ENCODE measurements around the gene TMOD4. TPM values are rescaled to one million over a fixed set of nuclear protein-coding genes. Genes with fewer than 3 reads are reported as not detected.

The TMOD4 gene
- total and polyA plus RNA-seq, 9 of the 15 experiments (the other 6 are each of a cell fraction or from before 2014, with no cell fraction given) = 0.18 to 1.8 (median 1.1) TPM; not detected in 1

DNA sequence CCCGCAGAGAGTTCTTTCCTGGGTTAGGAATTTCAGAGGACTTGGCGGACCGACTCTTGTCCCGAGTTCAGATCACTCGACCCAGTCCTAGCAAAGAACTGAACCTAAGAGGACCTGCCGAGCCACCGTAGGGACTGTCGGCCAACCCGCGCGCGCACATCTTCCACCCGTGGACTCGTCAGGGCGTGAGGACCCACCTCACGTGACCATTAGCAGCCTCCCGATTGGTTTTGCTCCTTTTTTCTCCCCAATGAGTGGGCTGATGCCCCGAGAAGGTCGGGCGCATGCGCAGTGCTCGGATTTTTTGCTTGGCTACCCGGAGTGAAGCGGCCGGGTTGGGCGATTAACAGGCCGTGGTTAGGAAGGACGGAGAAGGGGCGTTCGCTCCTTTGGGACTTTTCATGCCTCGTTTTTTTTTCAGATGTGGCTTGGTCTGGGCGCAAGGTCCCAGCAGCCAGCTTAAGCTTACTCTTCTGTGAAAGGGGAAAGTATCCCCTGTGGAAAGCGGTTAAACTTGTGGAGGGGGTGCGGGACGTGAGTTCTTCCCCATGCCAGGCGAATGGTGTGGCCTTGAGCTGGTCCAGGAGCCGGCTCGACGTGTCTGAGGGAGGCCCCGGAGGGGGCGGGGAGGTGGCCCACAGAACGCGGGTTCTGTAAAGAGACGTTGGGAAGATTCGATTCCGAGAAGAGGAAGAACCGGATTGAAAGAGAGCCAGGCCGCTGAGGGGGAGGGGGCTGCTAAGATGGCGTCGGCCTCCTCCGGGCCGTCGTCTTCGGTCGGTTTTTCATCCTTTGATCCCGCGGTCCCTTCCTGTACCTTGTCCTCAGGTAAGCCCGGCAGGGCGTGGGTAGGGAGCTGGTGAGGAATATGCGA is 22.7 kb upstream of the TMOD4 start, which contains the start of gene PIP5K1A (continued):
- TF ChIP-seq, protein P1, sequence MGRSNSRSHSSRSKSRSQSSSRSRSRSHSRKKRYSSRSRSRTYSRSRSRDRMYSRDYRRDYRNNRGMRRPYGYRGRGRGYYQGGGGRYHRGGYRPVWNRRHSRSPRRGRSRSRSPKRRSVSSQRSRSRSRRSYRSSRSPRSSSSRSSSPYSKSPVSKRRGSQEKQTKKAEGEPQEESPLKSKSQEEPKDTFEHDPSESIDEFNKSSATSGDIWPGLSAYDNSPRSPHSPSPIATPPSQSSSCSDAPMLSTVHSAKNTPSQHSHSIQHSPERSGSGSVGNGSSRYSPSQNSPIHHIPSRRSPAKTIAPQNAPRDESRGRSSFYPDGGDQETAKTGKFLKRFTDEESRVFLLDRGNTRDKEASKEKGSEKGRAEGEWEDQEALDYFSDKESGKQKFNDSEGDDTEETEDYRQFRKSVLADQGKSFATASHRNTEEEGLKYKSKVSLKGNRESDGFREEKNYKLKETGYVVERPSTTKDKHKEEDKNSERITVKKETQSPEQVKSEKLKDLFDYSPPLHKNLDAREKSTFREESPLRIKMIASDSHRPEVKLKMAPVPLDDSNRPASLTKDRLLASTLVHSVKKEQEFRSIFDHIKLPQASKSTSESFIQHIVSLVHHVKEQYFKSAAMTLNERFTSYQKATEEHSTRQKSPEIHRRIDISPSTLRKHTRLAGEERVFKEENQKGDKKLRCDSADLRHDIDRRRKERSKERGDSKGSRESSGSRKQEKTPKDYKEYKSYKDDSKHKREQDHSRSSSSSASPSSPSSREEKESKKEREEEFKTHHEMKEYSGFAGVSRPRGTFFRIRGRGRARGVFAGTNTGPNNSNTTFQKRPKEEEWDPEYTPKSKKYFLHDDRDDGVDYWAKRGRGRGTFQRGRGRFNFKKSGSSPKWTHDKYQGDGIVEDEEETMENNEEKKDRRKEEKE (IDR thresholded peaks at IDR 0.05; ENCODE audit: borderline replicate concordance in 1 of 2, control insufficient read depth in 1 of 2, low read depth in 2 of 2, low read length in 1 of 2) = no peak
- TF ChIP-seq PML (IDR thresholded peaks at IDR 0.05; ENCODE audit: low read length) (peak; percentile 15; the same call in 1 of the 2 replicates), TAF7 (tag; IDR thresholded peaks at IDR 0.05) (0 out of 2 replicates have a peak, but pooled peaks have one; percentile 33), BHLHE40 (IDR thresholded peaks at IDR 0.05; ENCODE audit: low read length) (peak; percentile 85), CBFA2T2 (conservative IDR thresholded peaks at IDR 0.05) (peak; percentile 68), LEF1 (IDR thresholded peaks at IDR 0.05) (0 out of 2 replicates have a peak, but pooled peaks have one; percentile 32), SMAD2 (IDR thresholded peaks at IDR 0.05; ENCODE audit: low read depth, low read length) (no peak), ZNF586 (CRISPR knock-in tag; conservative IDR thresholded peaks at IDR 0.05) (no peak), TOE1 (IDR thresholded peaks at IDR 0.05; ENCODE audit: borderline replicate concordance) (peak; percentile 97), TOE1 (CRISPR knock-in tag; IDR thresholded peaks at IDR 0.05; ENCODE audit: borderline replicate concordance, low read depth) (no peak), RBM14 (IDR thresholded peaks at IDR 0.05; ENCODE audit: borderline replicate concordance, insufficient read depth, low read depth, low read length) (no peak)
- TF ChIP-seq, protein P2, sequence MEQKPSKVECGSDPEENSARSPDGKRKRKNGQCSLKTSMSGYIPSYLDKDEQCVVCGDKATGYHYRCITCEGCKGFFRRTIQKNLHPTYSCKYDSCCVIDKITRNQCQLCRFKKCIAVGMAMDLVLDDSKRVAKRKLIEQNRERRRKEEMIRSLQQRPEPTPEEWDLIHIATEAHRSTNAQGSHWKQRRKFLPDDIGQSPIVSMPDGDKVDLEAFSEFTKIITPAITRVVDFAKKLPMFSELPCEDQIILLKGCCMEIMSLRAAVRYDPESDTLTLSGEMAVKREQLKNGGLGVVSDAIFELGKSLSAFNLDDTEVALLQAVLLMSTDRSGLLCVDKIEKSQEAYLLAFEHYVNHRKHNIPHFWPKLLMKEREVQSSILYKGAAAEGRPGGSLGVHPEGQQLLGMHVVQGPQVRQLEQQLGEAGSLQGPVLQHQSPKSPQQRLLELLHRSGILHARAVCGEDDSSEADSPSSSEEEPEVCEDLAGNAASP (IDR thresholded peaks at IDR 0.05) = no peak
- TF ChIP-seq, protein P3, sequence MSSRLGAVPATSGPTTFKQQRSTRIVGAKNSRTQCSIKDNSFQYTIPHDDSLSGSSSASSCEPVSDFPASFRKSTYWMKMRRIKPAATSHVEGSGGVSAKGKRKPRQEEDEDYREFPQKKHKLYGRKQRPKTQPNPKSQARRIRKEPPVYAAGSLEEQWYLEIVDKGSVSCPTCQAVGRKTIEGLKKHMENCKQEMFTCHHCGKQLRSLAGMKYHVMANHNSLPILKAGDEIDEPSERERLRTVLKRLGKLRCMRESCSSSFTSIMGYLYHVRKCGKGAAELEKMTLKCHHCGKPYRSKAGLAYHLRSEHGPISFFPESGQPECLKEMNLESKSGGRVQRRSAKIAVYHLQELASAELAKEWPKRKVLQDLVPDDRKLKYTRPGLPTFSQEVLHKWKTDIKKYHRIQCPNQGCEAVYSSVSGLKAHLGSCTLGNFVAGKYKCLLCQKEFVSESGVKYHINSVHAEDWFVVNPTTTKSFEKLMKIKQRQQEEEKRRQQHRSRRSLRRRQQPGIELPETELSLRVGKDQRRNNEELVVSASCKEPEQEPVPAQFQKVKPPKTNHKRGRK (tag; IDR thresholded peaks at IDR 0.05) = no peak
- TF ChIP-seq, protein P4, sequence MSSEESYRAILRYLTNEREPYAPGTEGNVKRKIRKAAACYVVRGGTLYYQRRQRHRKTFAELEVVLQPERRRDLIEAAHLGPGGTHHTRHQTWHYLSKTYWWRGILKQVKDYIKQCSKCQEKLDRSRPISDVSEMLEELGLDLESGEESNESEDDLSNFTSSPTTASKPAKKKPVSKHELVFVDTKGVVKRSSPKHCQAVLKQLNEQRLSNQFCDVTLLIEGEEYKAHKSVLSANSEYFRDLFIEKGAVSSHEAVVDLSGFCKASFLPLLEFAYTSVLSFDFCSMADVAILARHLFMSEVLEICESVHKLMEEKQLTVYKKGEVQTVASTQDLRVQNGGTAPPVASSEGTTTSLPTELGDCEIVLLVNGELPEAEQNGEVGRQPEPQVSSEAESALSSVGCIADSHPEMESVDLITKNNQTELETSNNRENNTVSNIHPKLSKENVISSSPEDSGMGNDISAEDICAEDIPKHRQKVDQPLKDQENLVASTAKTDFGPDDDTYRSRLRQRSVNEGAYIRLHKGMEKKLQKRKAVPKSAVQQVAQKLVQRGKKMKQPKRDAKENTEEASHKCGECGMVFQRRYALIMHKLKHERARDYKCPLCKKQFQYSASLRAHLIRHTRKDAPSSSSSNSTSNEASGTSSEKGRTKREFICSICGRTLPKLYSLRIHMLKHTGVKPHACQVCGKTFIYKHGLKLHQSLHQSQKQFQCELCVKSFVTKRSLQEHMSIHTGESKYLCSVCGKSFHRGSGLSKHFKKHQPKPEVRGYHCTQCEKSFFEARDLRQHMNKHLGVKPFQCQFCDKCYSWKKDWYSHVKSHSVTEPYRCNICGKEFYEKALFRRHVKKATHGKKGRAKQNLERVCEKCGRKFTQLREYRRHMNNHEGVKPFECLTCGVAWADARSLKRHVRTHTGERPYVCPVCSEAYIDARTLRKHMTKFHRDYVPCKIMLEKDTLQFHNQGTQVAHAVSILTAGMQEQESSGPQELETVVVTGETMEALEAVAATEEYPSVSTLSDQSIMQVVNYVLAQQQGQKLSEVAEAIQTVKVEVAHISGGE (CRISPR knock-in tag; IDR thresholded peaks at IDR 0.05) = 0 out of 6 replicates have a peak, but pooled peaks of 1 of the 3 experiments have one; percentile 27
